ENCODE measurements around the gene CARMIL1.

Gene CARMIL1

DNA sequence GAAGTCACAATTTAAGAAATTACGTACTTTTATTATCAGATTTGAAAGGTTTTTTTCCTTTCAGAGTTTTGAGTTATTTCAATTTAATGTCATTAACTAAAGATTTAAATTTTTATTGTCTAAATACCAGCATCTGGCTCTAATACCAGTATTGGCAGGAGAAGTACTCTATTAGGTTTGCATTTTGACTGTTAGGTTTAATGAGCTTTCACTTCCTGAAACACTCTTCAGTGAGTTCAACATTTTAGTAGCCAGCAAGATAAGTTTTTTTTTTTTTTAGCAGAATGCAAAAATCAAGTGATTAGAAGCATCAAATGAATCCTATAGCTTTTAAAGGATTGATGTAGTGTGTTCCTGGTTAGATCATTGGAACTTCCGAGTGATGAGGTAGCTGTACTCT lies 338.8 kb downstream of the CARMIL1 start:
- H3K36me3 ChIP-seq (ENCODE audit: control insufficient read depth in 1 of 2, insufficient read depth in 2 of 2, low read length in 2 of 2), result no peaks in the 10 kb centered on the region
- no peak overlapping the region for H2BK5ac ChIP-seq (ENCODE audit: low read depth, low read length, poor library complexity)
- H3K4me3 ChIP-seq (ENCODE audit: low read depth, low read length), result no peak overlapping the region
- H3K79me1 ChIP-seq (ENCODE audit: low read length), result no peaks in the 10 kb centered on the region
- no peak overlapping the region for H4K91ac ChIP-seq (ENCODE audit: low read depth, low read length)
- H4K8ac ChIP-seq (ENCODE audit: low read depth, low read length), result no peak overlapping the region
- no CpG with 5 or more reads among the region's 2 CpGs for WGBS (ENCODE audit: extremely low coverage, insufficient coverage, insufficient read length)
- H3K4ac ChIP-seq (ENCODE audit: low read depth, low read length), result no peak overlapping the region
- no peak overlapping the region for H3K14ac ChIP-seq (ENCODE audit: low read length)
- no peak overlapping the region for H3K23ac ChIP-seq (ENCODE audit: low read length)
- H2AFZ ChIP-seq (ENCODE audit: insufficient read depth, low read length, poor library complexity), result no peak overlapping the region
- no peak overlapping the region for H3K9ac ChIP-seq (ENCODE audit: low read length)
- H2BK120ac ChIP-seq (ENCODE audit: insufficient read depth, low read length, poor library complexity), result no peak overlapping the region
- no peak overlapping the region for H3K18ac ChIP-seq (ENCODE audit: low read length)
- no peak overlapping the region for H3K27ac ChIP-seq (ENCODE audit: low read depth, low read length)
- H3K4me1 ChIP-seq (ENCODE audit: control insufficient read depth in 1 of 2, insufficient read depth in 2 of 2, low read length in 2 of 2), result no peaks in the 10 kb centered on the region
- no peaks in the 10 kb centered on the region for H3K9me3 ChIP-seq (ENCODE audit: insufficient read depth, low read depth, low read length)
- no peaks in the 10 kb centered on the region for H3K79me2 ChIP-seq (ENCODE audit: control insufficient read depth, insufficient read depth, low read length, poor library complexity)
- no peak overlapping the region for H2AK5ac ChIP-seq (ENCODE audit: low read length)
- no peak for DNase-seq
- H2BK12ac ChIP-seq (ENCODE audit: low read length), result no peak overlapping the region
- no peak overlapping the region for H4K12ac ChIP-seq (ENCODE audit: low read depth, low read length)
- H3K4me2 ChIP-seq (ENCODE audit: low read length), result no peak overlapping the region
- no peaks in the 10 kb centered on the region for H3K27me3 ChIP-seq (ENCODE audit: insufficient read depth, low read length)

DNA sequence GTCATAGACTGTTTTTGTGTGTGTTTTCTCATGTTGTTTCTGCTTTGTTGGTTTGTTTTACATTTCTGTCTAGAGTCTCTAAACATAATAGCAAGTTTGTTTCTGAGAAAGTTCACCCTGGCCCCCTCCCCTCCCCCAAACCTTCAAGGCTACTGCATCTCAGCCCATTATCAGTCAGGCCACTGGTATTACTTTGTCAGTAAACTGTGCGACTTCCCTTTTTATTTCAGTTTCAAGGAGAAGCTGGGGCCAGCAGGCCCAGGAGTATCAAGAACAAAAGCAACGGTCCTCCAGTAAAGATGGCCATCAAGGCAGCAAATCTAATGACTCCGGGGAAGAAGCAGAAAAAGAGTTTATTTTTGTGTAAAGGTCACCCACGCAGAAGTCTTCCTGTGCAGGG lies 340.0 kb downstream of the CARMIL1 start:
- Histone ChIP-seq H3K36me3 (ENCODE audit: control insufficient read depth in 1 of 2, insufficient read depth in 2 of 2, low read length in 2 of 2) (no peaks in the 10 kb centered on the region), H2BK120ac (ENCODE audit: insufficient read depth, low read length, poor library complexity) (no peak overlapping the region), H3K27me3 (ENCODE audit: insufficient read depth, low read length) (no peaks in the 10 kb centered on the region), H3K23ac (ENCODE audit: low read length) (no peak overlapping the region), H4K8ac (ENCODE audit: low read depth, low read length) (no peak overlapping the region), H3K9ac (ENCODE audit: low read length) (no peak overlapping the region), H2AFZ (ENCODE audit: insufficient read depth, low read length, poor library complexity) (no peak overlapping the region), H3K27ac (ENCODE audit: low read depth, low read length) (no peak overlapping the region), H4K12ac (ENCODE audit: low read depth, low read length) (no peak overlapping the region), H3K14ac (ENCODE audit: low read length) (no peak overlapping the region), H2BK5ac (ENCODE audit: low read depth, low read length, poor library complexity) (no peak overlapping the region), H3K4ac (ENCODE audit: low read depth, low read length) (no peak overlapping the region), H3K9me3 (ENCODE audit: insufficient read depth, low read depth, low read length) (no peaks in the 10 kb centered on the region), H3K79me2 (ENCODE audit: control insufficient read depth, insufficient read depth, low read length, poor library complexity) (no peaks in the 10 kb centered on the region), H3K4me1 (ENCODE audit: control insufficient read depth in 1 of 2, insufficient read depth in 2 of 2, low read length in 2 of 2) (no peaks in the 10 kb centered on the region), H2AK5ac (ENCODE audit: low read length) (no peak overlapping the region), H3K4me3 (ENCODE audit: low read depth, low read length) (no peak overlapping the region), H4K91ac (ENCODE audit: low read depth, low read length) (no peak overlapping the region), H3K18ac (ENCODE audit: low read length) (no peak overlapping the region), H2BK12ac (ENCODE audit: low read length) (no peak overlapping the region), H3K79me1 (ENCODE audit: low read length) (no peaks in the 10 kb centered on the region), H3K4me2 (ENCODE audit: low read length) (no peak overlapping the region)
- WGBS (ENCODE audit: extremely low coverage, insufficient coverage, insufficient read length), result no CpG with 5 or more reads among the region's 4 CpGs
- no peak for DNase-seq

DNA sequence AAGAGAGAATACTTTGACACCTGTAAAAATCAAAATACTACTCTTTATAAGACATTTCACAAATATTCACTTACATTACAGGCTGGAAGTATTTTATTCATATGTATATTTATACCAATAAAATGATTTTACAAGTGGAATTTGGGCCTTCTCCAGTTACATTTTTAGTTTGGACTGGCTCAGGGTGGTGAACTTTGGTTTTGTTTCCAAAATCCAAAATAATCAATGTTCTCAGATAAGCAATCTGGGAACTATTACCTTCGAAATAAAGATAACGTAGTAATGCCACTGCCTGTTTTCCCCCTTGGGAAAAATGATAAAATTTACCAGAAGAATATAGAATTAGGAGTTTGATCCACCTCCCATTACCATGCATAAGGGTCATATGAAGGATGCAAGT lies 341.2 kb downstream of the CARMIL1 start:
- no peak overlapping the region for H3K4me3 ChIP-seq (ENCODE audit: low read depth, low read length)
- no peak overlapping the region for H2AK5ac ChIP-seq (ENCODE audit: low read length)
- H3K4me2 ChIP-seq (ENCODE audit: low read length), result no peak overlapping the region
- H3K18ac ChIP-seq (ENCODE audit: low read length), result no peak overlapping the region
- no peak overlapping the region for H2BK12ac ChIP-seq (ENCODE audit: low read length)
- no peak overlapping the region for H4K91ac ChIP-seq (ENCODE audit: low read depth, low read length)
- no peak overlapping the region for H3K9ac ChIP-seq (ENCODE audit: low read length)
- H4K12ac ChIP-seq (ENCODE audit: low read depth, low read length), result no peak overlapping the region
- no CpG with 5 or more reads among the region's 2 CpGs for WGBS (ENCODE audit: extremely low coverage, insufficient coverage, insufficient read length)
- no peaks in the 10 kb centered on the region for H3K36me3 ChIP-seq (ENCODE audit: control insufficient read depth in 1 of 2, insufficient read depth in 2 of 2, low read length in 2 of 2)
- H2BK120ac ChIP-seq (ENCODE audit: insufficient read depth, low read length, poor library complexity), result no peak overlapping the region
- H4K8ac ChIP-seq (ENCODE audit: low read depth, low read length), result no peak overlapping the region
- H3K27ac ChIP-seq (ENCODE audit: low read depth, low read length), result no peak overlapping the region
- H2AFZ ChIP-seq (ENCODE audit: insufficient read depth, low read length, poor library complexity), result no peak overlapping the region
- H3K27me3 ChIP-seq (ENCODE audit: insufficient read depth, low read length), result no peaks in the 10 kb centered on the region
- H3K4me1 ChIP-seq (ENCODE audit: control insufficient read depth in 1 of 2, insufficient read depth in 2 of 2, low read length in 2 of 2), result no peaks in the 10 kb centered on the region
- no peak overlapping the region for H3K4ac ChIP-seq (ENCODE audit: low read depth, low read length)
- no peaks in the 10 kb centered on the region for H3K79me2 ChIP-seq (ENCODE audit: control insufficient read depth, insufficient read depth, low read length, poor library complexity)
- H3K23ac ChIP-seq (ENCODE audit: low read length), result no peak overlapping the region
- no peaks in the 10 kb centered on the region for H3K79me1 ChIP-seq (ENCODE audit: low read length)
- no peaks in the 10 kb centered on the region for H3K9me3 ChIP-seq (ENCODE audit: insufficient read depth, low read depth, low read length)
- H3K14ac ChIP-seq (ENCODE audit: low read length), result no peak overlapping the region
- no peak overlapping the region for H2BK5ac ChIP-seq (ENCODE audit: low read depth, low read length, poor library complexity)
- no peak for DNase-seq

DNA sequence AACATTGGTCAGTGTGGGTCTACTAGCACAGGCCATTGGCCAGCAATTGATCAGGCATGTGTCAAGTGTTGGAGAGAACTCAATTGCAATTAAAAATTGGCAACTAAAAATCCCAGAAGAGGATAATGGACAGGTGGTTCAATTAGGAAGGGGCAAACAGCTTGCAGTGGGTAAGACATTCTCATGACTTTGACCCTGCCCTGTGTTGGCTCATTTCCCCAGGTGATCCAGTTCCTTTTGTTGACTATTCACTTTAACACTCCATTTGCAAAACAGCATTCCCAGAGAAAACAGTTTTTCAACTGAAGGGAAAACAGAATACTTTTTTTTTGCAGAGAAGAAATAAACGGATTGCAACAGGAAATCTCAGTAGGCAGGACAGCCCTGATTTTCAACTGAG lies 343.9 kb downstream of the CARMIL1 start:
- H3K9me3 ChIP-seq (ENCODE audit: insufficient read depth, low read depth, low read length), result no peaks in the 10 kb centered on the region
- no peaks in the 10 kb centered on the region for H3K36me3 ChIP-seq (ENCODE audit: control insufficient read depth in 1 of 2, insufficient read depth in 2 of 2, low read length in 2 of 2)
- H2BK5ac ChIP-seq (ENCODE audit: low read depth, low read length, poor library complexity), result no peak overlapping the region
- H3K9ac ChIP-seq (ENCODE audit: low read length), result no peak overlapping the region
- no peak for DNase-seq
- H3K23ac ChIP-seq (ENCODE audit: low read length), result no peak overlapping the region
- H2BK12ac ChIP-seq (ENCODE audit: low read length), result no peak overlapping the region
- no peaks in the 10 kb centered on the region for H3K79me1 ChIP-seq (ENCODE audit: low read length)
- no CpG with 5 or more reads among the region's 1 CpG for WGBS (ENCODE audit: extremely low coverage, insufficient coverage, insufficient read length)
- H3K4me1 ChIP-seq (ENCODE audit: control insufficient read depth in 1 of 2, insufficient read depth in 2 of 2, low read length in 2 of 2), result no peaks in the 10 kb centered on the region
- H3K79me2 ChIP-seq (ENCODE audit: control insufficient read depth, insufficient read depth, low read length, poor library complexity), result no peaks in the 10 kb centered on the region
- no peak overlapping the region for H3K18ac ChIP-seq (ENCODE audit: low read length)
- H3K4me2 ChIP-seq (ENCODE audit: low read length), result no peak overlapping the region
- H3K14ac ChIP-seq (ENCODE audit: low read length), result no peak overlapping the region
- H3K27me3 ChIP-seq (ENCODE audit: insufficient read depth, low read length), result no peaks in the 10 kb centered on the region
- no peak overlapping the region for H4K12ac ChIP-seq (ENCODE audit: low read depth, low read length)
- no peak overlapping the region for H2AK5ac ChIP-seq (ENCODE audit: low read length)
- H4K91ac ChIP-seq (ENCODE audit: low read depth, low read length), result no peak overlapping the region
- no peak overlapping the region for H3K4me3 ChIP-seq (ENCODE audit: low read depth, low read length)
- no peak overlapping the region for H4K8ac ChIP-seq (ENCODE audit: low read depth, low read length)
- no peak overlapping the region for H3K4ac ChIP-seq (ENCODE audit: low read depth, low read length)
- H2AFZ ChIP-seq (ENCODE audit: insufficient read depth, low read length, poor library complexity), result no peak overlapping the region
- H3K27ac ChIP-seq (ENCODE audit: low read depth, low read length), result no peak overlapping the region
- no peak overlapping the region for H2BK120ac ChIP-seq (ENCODE audit: insufficient read depth, low read length, poor library complexity)
